Measurements from ENCODE around the gene CASP9.
"Not testable (repeated sequence)": the region's sequence is repeated elsewhere in the genome, so short reads cannot be mapped to it uniquely, and the experiment has no call there.

The CASP9 gene

GRCh38 chr1:15519625-15520024 lies 4.4 kb downstream of the CASP9 start:
- TF ChIP-seq, protein P1, sequence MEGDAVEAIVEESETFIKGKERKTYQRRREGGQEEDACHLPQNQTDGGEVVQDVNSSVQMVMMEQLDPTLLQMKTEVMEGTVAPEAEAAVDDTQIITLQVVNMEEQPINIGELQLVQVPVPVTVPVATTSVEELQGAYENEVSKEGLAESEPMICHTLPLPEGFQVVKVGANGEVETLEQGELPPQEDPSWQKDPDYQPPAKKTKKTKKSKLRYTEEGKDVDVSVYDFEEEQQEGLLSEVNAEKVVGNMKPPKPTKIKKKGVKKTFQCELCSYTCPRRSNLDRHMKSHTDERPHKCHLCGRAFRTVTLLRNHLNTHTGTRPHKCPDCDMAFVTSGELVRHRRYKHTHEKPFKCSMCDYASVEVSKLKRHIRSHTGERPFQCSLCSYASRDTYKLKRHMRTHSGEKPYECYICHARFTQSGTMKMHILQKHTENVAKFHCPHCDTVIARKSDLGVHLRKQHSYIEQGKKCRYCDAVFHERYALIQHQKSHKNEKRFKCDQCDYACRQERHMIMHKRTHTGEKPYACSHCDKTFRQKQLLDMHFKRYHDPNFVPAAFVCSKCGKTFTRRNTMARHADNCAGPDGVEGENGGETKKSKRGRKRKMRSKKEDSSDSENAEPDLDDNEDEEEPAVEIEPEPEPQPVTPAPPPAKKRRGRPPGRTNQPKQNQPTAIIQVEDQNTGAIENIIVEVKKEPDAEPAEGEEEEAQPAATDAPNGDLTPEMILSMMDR (IDR thresholded peaks at IDR 0.05), result no peak
- TF ChIP-seq ZFX (IDR thresholded peaks at IDR 0.05; ENCODE audit: borderline replicate concordance), result no peak
- H3K27ac ChIP-seq, result no peak overlapping the region

- no peak for TF ChIP-seq ZFX (IDR thresholded peaks at IDR 0.05; ENCODE audit: borderline replicate concordance)
- TF ChIP-seq, protein P1 (IDR thresholded peaks at IDR 0.05), result no peak
- H3K27ac ChIP-seq, result no peak overlapping the region
These were observed 8.9 kb downstream of the CASP9 start for GRCh38 chr1:15515022-15515663.

DNA sequence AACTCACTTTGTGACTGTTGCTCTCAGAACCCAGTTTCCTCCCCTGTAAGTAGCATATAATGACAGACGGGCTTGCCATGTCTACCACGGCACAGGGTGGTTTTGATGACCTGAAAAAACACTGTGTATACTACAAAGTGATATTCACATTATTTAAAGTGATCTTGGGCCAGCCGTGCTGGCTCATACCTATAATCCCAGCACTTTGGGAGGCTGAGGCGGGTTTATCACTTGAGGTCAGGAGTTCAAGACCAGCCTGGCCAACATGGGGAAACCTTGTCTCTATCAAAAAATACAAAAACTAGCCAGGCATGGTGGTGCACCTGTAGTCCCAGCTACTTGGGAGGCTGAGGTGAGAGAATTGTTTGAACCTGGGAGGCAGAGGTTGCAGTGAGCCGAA lies 9.5 kb downstream of the CASP9 start:
- not testable (repeated sequence) for H3K27ac ChIP-seq

DNA sequence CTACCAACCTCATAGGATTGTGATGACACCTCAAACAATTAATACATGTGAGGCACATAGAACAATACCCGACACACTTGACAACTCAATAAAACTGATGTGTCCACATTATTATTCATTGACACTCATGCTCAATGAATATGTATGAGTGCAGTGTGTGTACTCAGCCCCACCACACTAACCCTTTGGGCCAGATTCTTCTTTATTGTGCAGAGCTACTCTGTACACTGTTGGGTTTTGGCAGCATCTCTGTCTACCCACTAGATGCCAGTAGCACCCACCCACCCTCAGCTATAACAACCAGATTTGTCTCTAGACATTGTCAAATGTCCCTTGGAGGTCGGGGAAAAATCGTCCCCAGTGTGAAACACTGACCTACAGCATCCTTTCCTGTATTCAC lies 10.1 kb downstream of the CASP9 start:
- TF ChIP-seq, protein P1 (IDR thresholded peaks at IDR 0.05), result no peak
- no peak for TF ChIP-seq ZFX (IDR thresholded peaks at IDR 0.05; ENCODE audit: borderline replicate concordance)
- no peak overlapping the region for H3K27ac ChIP-seq

DNA sequence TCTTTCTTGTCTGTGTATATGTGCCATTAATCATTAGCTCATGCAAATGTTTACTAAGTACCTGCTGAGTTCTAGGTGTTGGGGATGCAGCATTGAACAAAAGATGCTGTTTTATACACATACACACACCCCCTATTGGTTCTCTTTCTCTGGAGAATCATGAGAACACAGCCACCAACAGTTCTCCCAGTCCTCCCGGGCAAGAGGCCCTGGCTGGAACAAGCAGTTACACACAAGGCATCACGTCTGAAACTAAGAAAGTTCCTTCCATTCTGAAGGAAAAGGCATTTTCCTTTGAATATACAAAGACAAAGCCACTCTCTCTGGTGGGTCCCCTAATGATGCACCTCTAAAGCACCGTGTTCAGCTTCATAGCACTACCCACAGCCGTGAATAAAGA lies 10.8 kb downstream of the CASP9 start:
- peak overlapping the region; percentile 32 for H3K27ac ChIP-seq
- TF ChIP-seq, protein P1 (IDR thresholded peaks at IDR 0.05), result no peak
- TF ChIP-seq ZFX (IDR thresholded peaks at IDR 0.05; ENCODE audit: borderline replicate concordance), result no peak

GRCh38 chr1:15510611-15511405 lies 13.2 kb downstream of the CASP9 start:
- no peak overlapping the region for H3K27ac ChIP-seq
- TF ChIP-seq, protein P1 (IDR thresholded peaks at IDR 0.05), result no peak
- TF ChIP-seq ZFX (IDR thresholded peaks at IDR 0.05; ENCODE audit: borderline replicate concordance), result no peak

DNA sequence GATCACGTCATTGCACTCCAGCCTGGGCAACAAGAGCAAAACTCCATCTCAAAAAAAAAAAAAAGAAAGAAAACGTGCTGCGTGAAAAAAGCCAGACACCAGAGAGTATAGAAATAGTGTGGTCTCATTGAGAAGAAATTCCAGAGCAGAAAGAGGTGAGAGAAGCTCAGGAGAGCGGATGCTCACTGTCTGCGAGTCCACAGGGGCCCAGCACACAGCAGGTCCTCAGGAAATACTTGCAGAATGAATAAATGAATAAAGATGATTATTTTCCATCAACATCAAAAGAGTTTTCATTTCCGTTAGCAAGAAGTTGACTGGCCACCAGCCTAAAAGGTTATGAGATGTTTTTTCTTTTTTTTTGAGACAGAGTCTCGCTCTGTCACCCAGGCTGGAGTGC lies 14.4 kb downstream of the CASP9 start:
- TF ChIP-seq, protein P1 (IDR thresholded peaks at IDR 0.05), result no peak
- TF ChIP-seq ZFX (IDR thresholded peaks at IDR 0.05; ENCODE audit: borderline replicate concordance), result no peak
- H3K27ac ChIP-seq, result no peak overlapping the region
